Esophagus muscularis mucosa (tissue), 4 donors: ENCODE measurements around the gene ITPR1. TPM values are rescaled to one million over a fixed set of nuclear protein-coding genes. Genes with fewer than 3 reads are reported as not detected.

Experiments used
- DNase-seq: peaks from one replicate; pipeline ENCODE4 v3.0.0-alpha.2; 2017; ENCODE audit errors: extremely low spot score
- H3K27ac ChIP-seq, 4 donors: fragments of 200-600 bp; sonication (generic); replicated peaks in 1 of 4; 1 replicate in 3 of 4; 2 replicates in 1 of 4; pipeline ENCODE4 v1.5.1; 2016 to 2019; ENCODE audit warnings: mild to moderate bottlenecking in 1 of 4
- H3K27me3 ChIP-seq, 4 donors: fragments of 200-600 bp; sonication (generic); one replicate each; pipeline versions ENCODE4 v1.5.1 to v1.6.0; 2016 to 2019
- H3K36me3 ChIP-seq, 4 donors: fragments of 200-600 bp; sonication (generic); one replicate each; pipeline ENCODE4 v1.5.1; 2016 to 2019
- H3K4me1 ChIP-seq, 4 donors: fragments of 200-600 bp; sonication (generic); one replicate each; pipeline ENCODE4 v1.5.1; 2016 to 2019
- H3K4me3 ChIP-seq, 4 donors: fragments of 200-600 bp; sonication (generic); 1 replicate in 2 of 4; 2 replicates in 2 of 4; pipeline ENCODE4 v1.5.1; 2016 to 2019; ENCODE audit warnings: mild to moderate bottlenecking in 4 of 4, moderate library complexity in 1 of 4
- H3K9me3 ChIP-seq, 4 donors: fragments of 200-600 bp; sonication (generic); 1 replicate in 3 of 4; 2 replicates in 1 of 4; pipeline ENCODE4 v1.5.1; 2016 to 2019
- EP300 ChIP-seq: sonication (generic); formaldehyde crosslinking; IDR thresholded peaks from one replicate; pipeline ENCODE4 v1.6.1; 2017; ENCODE audit warnings: antibody characterized with exemption
- POLR2A ChIP-seq: fragments of 450-650 bp; IDR thresholded peaks from one replicate; pipeline ENCODE4 v1.6.1; 2017; ENCODE audit warnings: antibody characterized with exemption, moderate library complexity, mild to moderate bottlenecking, low read depth
- POLR2AphosphoS5 ChIP-seq, 2 donors: sonication (generic); formaldehyde crosslinking; IDR thresholded peaks; one replicate each; pipeline ENCODE4 v1.6.1; 2017; ENCODE audit warnings: antibody characterized with exemption in 2 of 2
- WGBS: methylation state at CpG from one replicate; pipeline ENCODE4 v1.1.5; 2018; 5-methylcytosine and 5-hydroxymethylcytosine counted together
- intact Hi-C: fragments of 100-400 bp; cut with DNase I; formaldehyde crosslinking; loops from one replicate; pipeline ENCODE4 v1.15.1; 2023
- total RNA-seq, 4 donors: library from RNA; depleted of rRNA; stranded (reverse); fragments of >200 nt; gene quantifications; one replicate each; pipeline versions ENCODE4 v1.1.0 to v1.2.1, GENCODE V29; 2016
- TF ChIP-seq, protein P1 (sequence below), 3 experiments: fragments of 200-600 bp in 2 of 3; fragments of 450-650 bp in 1 of 3; sonication (generic) in 2 of 3; IDR thresholded peaks; one replicate each; pipeline ENCODE4 v1.5.1; 2017 to 2019; ENCODE audit warnings: antibody characterized with exemption in 3 of 3, mild to moderate bottlenecking in 2 of 3, moderate library complexity in 1 of 3

The ITPR1 gene
- total RNA-seq, 4 donors from 2014 or later, result 204 to 271 (median 222) TPM

DNA sequence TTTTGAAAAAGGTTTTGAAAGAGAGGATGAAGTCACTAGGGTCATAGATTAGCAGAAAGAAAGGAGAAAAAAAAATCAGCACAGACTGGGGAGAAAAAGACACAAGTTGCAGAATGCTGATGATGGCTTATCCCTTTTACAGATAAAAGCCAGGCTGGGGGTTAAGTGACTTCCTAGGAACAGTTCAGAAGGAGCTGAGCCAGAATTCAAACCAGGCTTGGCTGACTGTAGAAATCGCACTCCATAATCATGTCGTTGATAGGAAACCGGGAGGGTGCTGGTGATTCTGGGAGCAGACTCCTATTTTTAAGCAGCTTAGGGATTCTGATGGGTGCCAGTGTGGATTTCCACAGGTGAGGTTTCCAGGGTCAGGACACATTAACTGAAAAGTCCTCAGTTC, 326.6 kb downstream of the ITPR1 start:
- intact Hi-C loops, result no loop called here
- H3K4me3 ChIP-seq, result no peak overlapping the region
- no peaks in the 10 kb centered on the region for H3K9me3 ChIP-seq
- H3K36me3 ChIP-seq, result peaks cover 33 to 92% (median 63%) of the 10 kb centered on the region in 4 donors
- no peaks in the 10 kb centered on the region for H3K27me3 ChIP-seq
- DNase-seq, result no peak
- TF ChIP-seq, protein P1, sequence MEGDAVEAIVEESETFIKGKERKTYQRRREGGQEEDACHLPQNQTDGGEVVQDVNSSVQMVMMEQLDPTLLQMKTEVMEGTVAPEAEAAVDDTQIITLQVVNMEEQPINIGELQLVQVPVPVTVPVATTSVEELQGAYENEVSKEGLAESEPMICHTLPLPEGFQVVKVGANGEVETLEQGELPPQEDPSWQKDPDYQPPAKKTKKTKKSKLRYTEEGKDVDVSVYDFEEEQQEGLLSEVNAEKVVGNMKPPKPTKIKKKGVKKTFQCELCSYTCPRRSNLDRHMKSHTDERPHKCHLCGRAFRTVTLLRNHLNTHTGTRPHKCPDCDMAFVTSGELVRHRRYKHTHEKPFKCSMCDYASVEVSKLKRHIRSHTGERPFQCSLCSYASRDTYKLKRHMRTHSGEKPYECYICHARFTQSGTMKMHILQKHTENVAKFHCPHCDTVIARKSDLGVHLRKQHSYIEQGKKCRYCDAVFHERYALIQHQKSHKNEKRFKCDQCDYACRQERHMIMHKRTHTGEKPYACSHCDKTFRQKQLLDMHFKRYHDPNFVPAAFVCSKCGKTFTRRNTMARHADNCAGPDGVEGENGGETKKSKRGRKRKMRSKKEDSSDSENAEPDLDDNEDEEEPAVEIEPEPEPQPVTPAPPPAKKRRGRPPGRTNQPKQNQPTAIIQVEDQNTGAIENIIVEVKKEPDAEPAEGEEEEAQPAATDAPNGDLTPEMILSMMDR (IDR thresholded peaks at IDR 0.05), result no peak
- no peak for TF ChIP-seq POLR2AphosphoS5 (IDR thresholded peaks at IDR 0.05)
- TF ChIP-seq POLR2A, result no peak
- no peak for TF ChIP-seq EP300
- H3K4me1 ChIP-seq, result peaks cover 5 to 12% (median 9%) of the 10 kb centered on the region in 4 donors
- H3K27ac ChIP-seq, result peak overlapping the region in 1 of 4 donors; percentile 58
- WGBS, result 53% methylated on average over 3 of the region's 3 CpGs

DNA sequence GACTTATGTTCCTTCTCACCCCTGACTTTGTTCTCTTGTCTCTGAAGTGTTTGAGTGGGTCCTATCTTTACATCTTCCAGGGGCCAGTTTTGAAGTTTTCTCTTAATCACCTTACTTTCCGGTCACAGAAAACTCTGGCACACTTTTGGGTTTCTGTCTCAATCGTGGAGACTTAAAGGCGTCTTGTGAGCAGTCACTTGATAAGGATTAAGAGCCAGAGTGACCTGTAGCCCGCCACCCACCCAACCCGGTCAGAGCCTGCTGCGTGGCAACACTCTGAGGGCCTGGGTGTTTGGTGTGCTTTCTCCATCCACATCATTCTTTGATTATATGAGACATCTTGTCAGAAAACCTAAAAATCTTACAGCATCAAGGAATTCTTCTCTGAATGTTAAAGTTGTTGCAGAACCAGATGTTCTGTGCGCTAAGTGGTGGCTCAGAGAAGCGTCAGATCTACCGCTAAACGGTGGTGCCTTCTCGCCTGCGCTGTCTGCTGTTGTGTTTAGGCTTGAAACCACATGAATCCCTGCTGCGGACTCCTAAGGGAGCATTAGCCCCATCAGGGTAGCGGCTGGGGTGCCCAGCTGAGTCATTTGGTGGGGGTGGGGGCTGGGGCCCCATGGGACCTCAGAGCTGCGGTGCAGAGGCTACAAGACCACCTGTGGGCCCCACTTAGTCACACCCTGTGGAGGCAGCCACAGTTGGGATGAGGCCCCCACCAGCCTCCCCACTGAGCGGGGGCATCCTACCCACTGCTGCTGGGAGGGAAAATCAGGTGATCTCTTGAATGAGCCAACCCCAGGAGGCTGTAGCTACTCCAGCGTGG, 327.4 kb downstream of the ITPR1 start:
- Histone ChIP-seq H3K27ac (peak overlapping the region in 3 of 4 donors; percentile 33 to 58 (median 39)), H3K4me3 (no peak overlapping the region), H3K4me1 (peaks cover 13 to 18% (median 16%) of the 10 kb centered on the region in 4 donors), H3K36me3 (peaks cover 27 to 85% (median 56%) of the 10 kb centered on the region in 4 donors), H3K27me3 (no peaks in the 10 kb centered on the region), H3K9me3 (no peaks in the 10 kb centered on the region)
- whole genome bisulfite sequencing, result 96% methylated on average over 15 of the region's 17 CpGs
- TF ChIP-seq POLR2AphosphoS5 (IDR thresholded peaks at IDR 0.05) (no peak), EP300 (no peak), POLR2A (no peak)
- TF ChIP-seq, protein P1 (IDR thresholded peaks at IDR 0.05), result no peak
- DNase-seq, result no peak
- intact Hi-C loops, result no loop called here

DNA sequence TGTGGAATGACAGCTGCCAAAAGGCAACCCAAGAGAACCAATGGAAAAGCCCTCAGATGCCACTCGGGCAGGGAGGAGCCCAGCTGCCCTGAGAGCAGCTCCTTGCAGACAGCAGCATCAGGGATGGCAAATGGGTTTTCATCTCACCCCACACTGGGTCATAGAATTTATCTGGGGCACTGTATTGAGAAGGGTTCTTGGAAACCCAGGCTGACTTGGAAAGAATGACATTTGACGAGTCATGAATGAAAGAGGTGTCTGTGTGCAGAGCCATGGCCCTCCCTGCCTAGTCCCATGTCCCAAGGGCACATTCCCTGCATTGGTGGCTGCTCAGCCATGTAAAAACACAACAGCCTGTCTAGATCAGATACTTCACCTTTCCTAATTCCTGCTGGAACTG, 328.2 kb downstream of the ITPR1 start:
- TF ChIP-seq POLR2AphosphoS5 (IDR thresholded peaks at IDR 0.05), result no peak
- TF ChIP-seq, protein P1 (IDR thresholded peaks at IDR 0.05), result no peak
- TF ChIP-seq EP300, result no peak
- no peak for TF ChIP-seq POLR2A
- H3K9me3 ChIP-seq, result no peaks in the 10 kb centered on the region
- H3K4me3 ChIP-seq, result no peak overlapping the region
- intact Hi-C loops, result no loop called here
- no peaks in the 10 kb centered on the region for H3K27me3 ChIP-seq
- peak overlapping the region in 3 of 4 donors; percentile 33 to 58 (median 39) for H3K27ac ChIP-seq
- WGBS, result 100% methylated on average over 2 of the region's 2 CpGs
- peaks cover 22 to 77% (median 53%) of the 10 kb centered on the region in 4 donors for H3K36me3 ChIP-seq
- peaks cover 21 to 26% (median 24%) of the 10 kb centered on the region in 4 donors for H3K4me1 ChIP-seq
- DNase-seq, result no peak

DNA sequence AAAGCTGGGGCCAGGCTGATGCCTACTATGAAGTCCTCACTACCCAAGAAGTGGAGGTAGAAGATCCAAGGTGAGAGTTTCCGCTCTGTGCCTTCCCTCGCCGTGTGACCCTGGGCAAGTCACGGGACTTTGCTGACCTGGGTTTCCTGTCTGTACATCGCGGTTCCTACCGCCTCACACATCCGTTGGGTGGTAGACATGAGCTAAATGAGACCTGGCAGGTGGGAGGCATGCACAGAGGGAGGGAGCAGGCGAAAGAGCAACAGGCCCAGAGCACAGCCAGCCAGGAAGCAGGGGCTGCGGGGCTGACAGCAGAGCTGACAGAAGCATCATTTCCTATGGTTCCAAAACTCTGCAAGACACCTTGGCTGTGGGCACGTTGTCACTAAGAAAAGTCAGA, 328.8 kb downstream of the ITPR1 start:
- TF ChIP-seq EP300 (no peak), POLR2A (no peak), POLR2AphosphoS5 (IDR thresholded peaks at IDR 0.05) (no peak)
- TF ChIP-seq, protein P1 (IDR thresholded peaks at IDR 0.05), result no peak
- Histone ChIP-seq H3K27me3 (no peaks in the 10 kb centered on the region), H3K36me3 (peaks cover 22 to 71% (median 49%) of the 10 kb centered on the region in 4 donors), H3K9me3 (no peaks in the 10 kb centered on the region), H3K4me3 (no peak overlapping the region), H3K27ac (peak overlapping the region in 3 of 4 donors; percentile 32 to 53 (median 39)), H3K4me1 (peaks cover 28 to 32% (median 31%) of the 10 kb centered on the region in 4 donors)
- intact Hi-C loops, result no loop called here
- DNase-seq, result no peak
- WGBS, result 81% methylated on average over 10 of the region's 11 CpGs
